Cardiac fibroblast (primary cell): ENCODE data around the gene GLIS1.

Experiments used
- DNase-seq, 2 donors: peaks; one replicate each; pipeline versions ENCODE4 v3.0.0 to v3.0.0-alpha.2; 2010; ENCODE audit warnings: low read depth in 2 of 2
- H3K4me3 ChIP-seq, 2 donors: replicated peaks in 1 of 2; 1 replicate in 1 of 2; 2 replicates in 1 of 2; pipeline ENCODE4 v1.5.1; 2011; ENCODE audit warnings: low read depth in 2 of 2, low read length in 2 of 2, mild to moderate bottlenecking in 2 of 2, moderate library complexity in 1 of 2
- CTCF ChIP-seq: IDR thresholded peaks from one replicate; pipeline ENCODE4 v1.5.1; 2011; ENCODE audit warnings: low read depth, mild to moderate bottlenecking, low read length, inconsistent platforms

GLIS1 gene

GRCh38 chr1:53739109-53739681, at the start of gene GLIS1:
Gene GLIS1, minus strand, starts transcription at chr1:53739164. Its CDS starts 1,100 bp downstream, at chr1:53738064.
- H3K4me3 ChIP-seq = peak within 1 kb of the TSS; percentile 69 to 79
- peak; percentile 83 to 90 for DNase-seq
- no peak for TF ChIP-seq CTCF

- TF ChIP-seq CTCF = no peak
- DNase-seq = peak in 1 of 2 donors; percentile 21
- no peak overlapping the region for H3K4me3 ChIP-seq
Observed at GRCh38 chr1:53787655-53788054, 48.7 kb upstream of the GLIS1 start.

- peak in 1 of 2 donors; percentile 12 for DNase-seq
- no peak for TF ChIP-seq CTCF
- no peak overlapping the region for H3K4me3 ChIP-seq
Observed at GRCh38 chr1:53783056-53783455, 44.1 kb upstream of the GLIS1 start.

DNA sequence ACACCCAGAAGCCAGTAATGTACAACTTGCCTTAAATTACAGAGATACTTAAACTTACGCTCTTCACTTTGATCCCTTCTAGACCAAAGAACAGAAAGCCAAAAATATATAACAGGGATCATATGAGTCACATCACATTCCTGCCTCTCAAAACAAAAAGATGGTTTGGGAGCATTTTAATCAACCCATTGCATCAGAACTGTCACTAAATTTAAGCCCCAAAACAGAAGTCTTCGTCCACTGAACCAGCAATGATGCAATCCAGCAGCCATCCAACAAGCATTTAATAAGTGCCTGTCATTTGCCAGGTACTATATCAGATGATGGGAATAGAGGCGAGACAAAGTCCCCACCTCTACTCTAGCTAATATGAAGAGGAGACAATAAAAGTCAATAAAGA, 42.7 kb upstream of the GLIS1 start:
- H3K4me3 ChIP-seq = no peak overlapping the region
- DNase-seq = peak; percentile 39 to 61
- no peak for TF ChIP-seq CTCF

DNA sequence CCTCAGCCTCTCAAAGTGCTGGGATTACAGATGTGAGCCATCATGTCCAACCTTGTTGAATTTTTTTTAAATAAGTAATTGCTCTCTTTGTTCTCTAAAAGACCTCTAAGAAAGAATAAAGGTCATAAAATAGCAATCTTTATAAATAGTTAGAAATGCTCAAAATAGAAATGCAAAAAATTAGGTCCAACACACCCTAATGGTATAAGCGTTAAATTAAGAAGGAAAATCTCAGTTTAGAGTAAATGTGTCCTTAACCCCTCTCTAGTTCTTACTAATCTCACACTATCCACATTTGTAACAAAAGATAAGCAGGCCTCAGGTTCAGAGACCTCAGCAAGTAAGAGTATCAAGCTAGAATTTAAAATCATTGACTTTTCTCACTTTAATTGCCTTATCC, 38.3 kb upstream of the GLIS1 start:
- TF ChIP-seq CTCF = no peak
- no peak overlapping the region for H3K4me3 ChIP-seq
- no peak for DNase-seq

DNA sequence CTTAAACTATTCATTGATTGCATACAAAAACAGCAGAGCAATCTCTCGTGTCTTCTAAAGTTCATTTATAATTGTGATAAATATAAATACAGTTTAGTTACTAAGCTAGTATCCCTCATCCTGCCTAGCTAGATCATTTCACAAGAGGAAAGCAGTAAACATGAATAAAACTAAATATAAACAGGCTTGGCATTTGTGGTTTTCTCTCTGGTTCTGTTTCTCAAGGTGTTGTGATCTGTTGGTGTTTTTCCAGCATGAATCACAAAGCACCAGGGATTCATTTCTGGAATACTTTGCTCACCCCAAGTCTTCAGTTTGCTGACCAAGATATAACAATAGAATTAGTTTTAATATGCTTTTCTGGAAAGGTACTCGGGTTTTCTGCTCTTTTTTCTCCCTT, 32.7 kb upstream of the GLIS1 start:
- no peak for TF ChIP-seq CTCF
- DNase-seq = peak; percentile 49 to 90
- H3K4me3 ChIP-seq = no peak overlapping the region

DNA sequence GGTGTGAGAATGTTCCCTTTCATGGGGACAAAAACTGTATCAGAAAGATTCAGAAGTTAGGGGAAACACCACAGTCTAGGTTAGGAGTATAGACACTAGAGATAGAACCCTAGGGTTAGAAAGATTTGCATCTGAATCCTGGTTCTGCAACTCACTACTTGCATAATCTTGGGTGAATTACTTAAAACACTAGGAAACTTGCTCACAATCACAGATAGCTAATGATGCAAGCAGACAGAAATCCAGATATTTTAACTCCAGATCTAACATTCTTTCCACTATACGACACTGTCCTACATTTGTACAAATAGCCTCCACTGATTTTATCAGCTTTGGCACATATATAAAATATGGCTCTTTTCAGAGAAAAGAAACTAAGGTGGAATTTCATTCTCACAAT, 30.8 kb upstream of the GLIS1 start:
- no peak for TF ChIP-seq CTCF

More for the DNA sequence above, 30.8 kb upstream of the GLIS1 start:
- DNase-seq = peak; percentile 27 to 44
- H3K4me3 ChIP-seq = no peak overlapping the region
